SK-N-MC (cell line): Measurements from ENCODE around the gene WBP1L.

Experiments used
- EZH2 ChIP-seq: fragments of 200-600 bp; sonication (generic); IDR thresholded peaks from one replicate; pipeline ENCODE4 v1.6.1; 2017; ENCODE audit warnings: antibody characterized with exemption
- FOXP2 ChIP-seq: optimal IDR thresholded peaks from 2 replicates; pipeline ENCODE3; 2011; ENCODE audit warnings: mild to moderate bottlenecking, moderate library complexity; ENCODE audit not compliant: insufficient read depth; ENCODE audit errors: extremely low read length, control extremely low read depth
- POLR2AphosphoS5 ChIP-seq: IDR thresholded peaks from 2 replicates; pipeline ENCODE4 v1.6.1; 2012; ENCODE audit warnings: mild to moderate bottlenecking, low read depth, low read length, borderline replicate concordance

DNA sequence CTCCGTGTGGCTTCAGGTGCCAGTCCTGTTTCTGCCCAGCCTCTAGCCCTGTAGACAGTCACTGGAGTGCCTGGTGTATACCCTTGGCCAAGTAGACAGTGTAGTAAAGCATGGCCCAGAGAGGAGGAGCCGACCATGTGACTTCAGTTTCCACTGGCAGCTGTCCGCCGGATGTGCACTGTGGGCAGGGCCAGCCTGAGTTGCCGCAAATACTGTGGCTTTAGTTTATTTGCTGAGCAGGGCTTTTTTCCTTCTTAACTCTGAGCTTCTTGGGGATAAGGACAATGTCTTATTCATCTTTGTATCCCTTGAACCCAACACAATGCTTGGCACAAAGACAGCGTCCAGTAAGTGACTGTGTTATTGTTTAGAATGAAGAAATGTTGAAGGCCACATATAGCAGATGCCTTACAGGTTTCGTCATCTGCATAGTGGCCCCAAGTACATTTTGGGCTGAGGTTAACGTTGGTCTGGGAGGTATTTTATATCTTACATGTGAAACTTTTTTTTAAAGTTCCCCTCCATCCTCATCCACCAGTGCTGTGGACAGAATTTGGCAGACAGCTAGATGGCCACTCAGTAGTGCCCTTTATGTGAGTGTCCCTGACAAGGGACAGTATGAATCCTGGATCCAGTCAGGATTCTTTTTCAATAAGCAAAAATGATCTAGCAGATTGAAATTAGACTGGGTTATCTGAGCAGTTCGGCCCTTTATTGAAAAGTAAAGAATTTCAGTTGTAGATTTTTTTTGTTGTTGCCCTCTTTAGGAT is 52.8 kb downstream of the WBP1L start:
- TF ChIP-seq EZH2 (no peak), POLR2AphosphoS5 (no peak), FOXP2 (no peak)
